Activated T-helper 1 cell treated with anti-CD3 and anti-CD28 coated beads, Interleukin-2, amount 50 U/mL, for 16 hours (primary cell): ENCODE results near the gene KAZALD1.

Experiments
- DNase-seq, 2 donors: peaks; one replicate each; pipeline ENCODE4 v3.0.0-alpha.2; 2020; ENCODE audit warnings: low read depth in 1 of 2, low spot score in 1 of 2

Gene KAZALD1

GRCh38 chr10:101091546-101092290 is 29.9 kb downstream of the KAZALD1 start:
- DNase-seq = no peak

- DNase-seq = no peak
Measured at GRCh38 chr10:101092881-101093354, 31.1 kb downstream of the KAZALD1 start.

- no peak for DNase-seq
Measured at GRCh38 chr10:101094121-101094879, 32.5 kb downstream of the KAZALD1 start.

GRCh38 chr10:101095004-101095403 is 33.2 kb downstream of the KAZALD1 start:
- no peak for DNase-seq

- DNase-seq = peak; percentile 48
Measured at GRCh38 chr10:101095550-101096213, 33.9 kb downstream of the KAZALD1 start.

GRCh38 chr10:101096378-101096777 is 34.6 kb downstream of the KAZALD1 start:
- no peak for DNase-seq

GRCh38 chr10:101097881-101098280 is 36.1 kb downstream of the KAZALD1 start:
- DNase-seq = no peak

- DNase-seq = no peak
Measured at GRCh38 chr10:101099901-101100300, 38.1 kb downstream of the KAZALD1 start.

- no peak for DNase-seq
Measured at GRCh38 chr10:101101372-101101881, 39.6 kb downstream of the KAZALD1 start.

- DNase-seq = no peak
Measured at GRCh38 chr10:101103430-101103829, 41.6 kb downstream of the KAZALD1 start.

GRCh38 chr10:101106351-101106750 is 44.6 kb downstream of the KAZALD1 start:
- no peak for DNase-seq

GRCh38 chr10:101107771-101108170 is 46.0 kb downstream of the KAZALD1 start:
- no peak for DNase-seq

GRCh38 chr10:101110856-101111523 is 49.2 kb downstream of the KAZALD1 start:
- no peak for DNase-seq

- DNase-seq = no peak
Measured at GRCh38 chr10:101111547-101111946, 49.8 kb downstream of the KAZALD1 start.

- DNase-seq = no peak
Measured at GRCh38 chr10:101112799-101113594, 51.2 kb downstream of the KAZALD1 start.

- no peak for DNase-seq
Measured at GRCh38 chr10:101113890-101114403, 52.2 kb downstream of the KAZALD1 start.

GRCh38 chr10:101114646-101115045 is 52.9 kb downstream of the KAZALD1 start:
- DNase-seq = no peak
